Epithelial cell of esophagus (primary cell): ENCODE measurements around the gene OGDH.

Experiments
- DNase-seq: peaks from one replicate; pipeline ENCODE4 v3.0.0; 2010; ENCODE audit warnings: low read depth
- H3K4me3 ChIP-seq: 2 replicates; pipeline ENCODE4 v1.5.1; 2011; ENCODE audit warnings: mild to moderate bottlenecking, low read length, control low read depth
- CTCF ChIP-seq: IDR thresholded peaks from 2 replicates; pipeline ENCODE4 v1.5.1; 2011; ENCODE audit warnings: low read depth, mild to moderate bottlenecking, low read length, control low read depth, inconsistent platforms; ENCODE audit not compliant: insufficient read depth; ENCODE audit errors: missing control alignments

Gene OGDH

GRCh38 chr7:44621034-44621749 is 14.8 kb downstream of the OGDH start:
- no peak for TF ChIP-seq CTCF
- H3K4me3 ChIP-seq = no peak overlapping the region
- DNase-seq = peak; percentile 70

GRCh38 chr7:44621750-44622103 is 15.3 kb downstream of the OGDH start:
- DNase-seq = no peak
- no peak for TF ChIP-seq CTCF
- no peak overlapping the region for H3K4me3 ChIP-seq

DNA sequence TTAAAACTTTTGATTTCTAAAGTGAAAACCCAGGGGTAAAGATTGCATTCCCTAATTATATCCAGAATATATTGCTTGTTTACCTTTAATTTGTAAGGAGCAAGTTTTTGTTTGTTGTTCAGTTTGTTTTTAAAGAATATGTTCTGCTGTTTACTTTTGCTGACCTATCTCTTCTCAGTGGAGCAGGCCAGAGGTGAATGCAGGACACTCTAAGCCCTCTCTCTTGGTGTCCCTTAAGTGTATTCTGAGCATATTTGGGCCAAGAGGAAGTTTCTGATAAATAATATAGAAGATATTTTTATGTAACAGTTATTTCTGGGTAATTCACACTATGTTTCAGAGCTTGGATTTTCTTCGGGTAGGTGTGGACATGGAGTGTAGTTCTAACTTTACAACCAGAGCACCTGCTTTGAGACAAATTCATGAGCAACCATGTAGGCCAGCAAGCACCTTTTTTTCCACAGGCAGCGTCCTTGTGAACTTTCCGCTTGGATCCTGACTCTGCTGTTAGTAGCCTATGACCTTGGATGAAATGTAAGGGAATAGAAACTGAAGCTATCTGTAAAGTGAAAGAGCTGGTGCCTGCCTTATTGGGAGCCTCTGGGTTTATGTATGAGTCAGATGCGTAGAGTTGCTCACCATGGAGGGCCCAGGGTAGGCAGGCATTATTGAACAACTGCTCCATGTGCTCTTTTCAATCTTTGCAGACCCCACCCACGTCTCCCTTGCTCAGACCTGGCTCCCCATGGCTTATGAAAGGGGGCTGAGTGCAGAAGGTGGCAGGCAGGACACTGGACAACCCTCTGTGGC is 16.1 kb downstream of the OGDH start:
- peak; percentile 47 for DNase-seq
- no peak overlapping the region for H3K4me3 ChIP-seq

DNA sequence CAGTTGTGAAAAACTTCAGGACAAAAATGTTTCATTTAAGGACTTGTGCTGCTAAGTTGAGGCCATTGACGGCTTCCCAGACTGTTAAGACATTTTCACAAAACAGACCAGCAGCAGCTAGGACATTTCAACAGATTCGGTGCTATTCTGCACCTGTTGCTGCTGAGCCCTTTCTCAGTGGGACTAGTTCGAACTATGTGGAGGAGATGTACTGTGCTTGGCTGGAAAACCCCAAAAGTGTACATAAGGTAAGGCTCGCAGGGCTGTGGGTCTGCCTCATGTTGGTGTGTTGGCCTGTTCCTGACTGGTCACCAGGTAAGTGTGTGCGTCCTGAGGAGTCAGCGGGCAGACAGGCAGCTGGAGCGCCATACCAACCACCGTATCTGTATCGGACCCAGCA is 17.9 kb downstream of the OGDH start:
- H3K4me3 ChIP-seq = no peak overlapping the region
- no peak for TF ChIP-seq CTCF
- DNase-seq = no peak

More for the DNA sequence above, 16.1 kb downstream of the OGDH start:
- no peak for TF ChIP-seq CTCF

DNA sequence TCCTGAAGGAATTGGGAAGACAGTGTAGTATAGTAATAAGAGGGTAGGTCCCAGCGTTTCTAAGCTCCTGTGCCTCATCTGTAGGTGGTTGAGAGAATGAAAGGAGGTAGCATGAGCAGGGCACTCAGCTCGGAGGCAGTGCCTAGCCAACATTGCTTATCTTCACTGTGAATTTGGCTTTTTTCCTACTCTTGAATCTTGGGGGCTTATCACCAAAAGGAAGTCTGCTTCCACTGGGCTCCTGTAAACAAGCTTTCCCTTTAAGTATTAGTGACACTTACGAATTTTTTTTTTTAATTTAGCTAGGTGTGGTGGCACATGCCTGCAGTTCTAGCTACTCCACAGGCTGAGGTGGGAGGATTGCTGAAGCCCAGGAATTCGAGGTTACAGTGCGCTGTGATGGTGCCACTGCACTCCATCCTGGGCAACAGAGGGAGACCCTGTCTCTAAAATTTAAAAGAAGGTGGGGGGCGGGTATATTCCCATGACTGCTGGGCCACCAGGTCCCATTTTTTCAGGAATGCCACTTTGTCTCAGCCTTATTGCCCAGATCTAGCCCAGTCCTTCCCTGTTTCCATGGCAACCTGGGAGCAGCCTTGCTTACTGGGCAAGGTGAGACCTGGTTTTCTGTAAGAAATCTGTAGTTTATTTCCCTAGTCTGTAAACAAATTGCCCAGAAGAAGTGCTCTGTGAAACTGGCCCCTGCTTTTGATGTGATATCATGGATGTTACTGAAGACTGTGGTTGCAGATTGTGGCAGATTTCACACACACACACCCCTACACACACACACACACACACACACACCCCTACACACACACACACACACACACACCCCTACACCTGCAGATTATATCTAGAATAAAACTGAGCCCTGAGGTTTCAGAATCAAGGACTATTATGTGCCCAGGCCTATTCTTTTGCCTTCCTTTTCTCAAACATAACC is 19.4 kb downstream of the OGDH start:
- no peak for DNase-seq
- H3K4me3 ChIP-seq = no peak overlapping the region
- no peak for TF ChIP-seq CTCF

DNA sequence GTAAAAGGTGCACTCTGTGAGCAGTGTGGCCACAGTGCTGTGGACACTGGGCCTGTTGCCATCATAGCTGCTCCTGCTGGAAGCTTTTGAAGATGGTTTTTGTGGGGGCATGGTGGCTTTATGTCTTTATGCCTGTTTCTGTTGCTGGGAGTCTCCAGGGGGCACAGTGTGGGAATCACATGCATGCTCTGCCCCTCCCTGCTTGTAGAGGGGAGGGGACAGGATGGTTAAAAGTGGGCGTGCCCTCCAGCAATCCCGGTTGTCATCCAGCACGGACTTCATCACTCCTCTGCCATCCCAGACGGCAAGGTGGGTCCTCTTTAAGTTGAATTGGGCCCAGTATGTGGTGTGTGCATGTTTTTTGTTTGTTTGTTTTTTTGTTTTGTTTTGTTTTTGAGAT is 20.2 kb downstream of the OGDH start:
- no peak for DNase-seq
- no peak overlapping the region for H3K4me3 ChIP-seq
- no peak for TF ChIP-seq CTCF
